Measurements from ENCODE around the gene AIM2.

- TF ChIP-seq POLR2A (IDR thresholded peaks at IDR 0.05) (no peak), CTCF (IDR thresholded peaks at IDR 0.05) (no peak)
Observed at GRCh38 chr1:159121526-159121925, 45.0 kb upstream of the AIM2 start.
